CD1c-positive myeloid dendritic cell (primary cell): ENCODE measurements around the gene SPTLC2.
"Not testable (repeated sequence)": the region's sequence is repeated elsewhere in the genome, so short reads cannot be mapped to it uniquely, and the experiment has no call there.

ENCODE experiments used
- DNase-seq: peaks from one replicate; pipeline ENCODE4 v3.0.0-alpha.2; 2016; ENCODE audit errors: extremely low spot score

Gene SPTLC2, protein sequence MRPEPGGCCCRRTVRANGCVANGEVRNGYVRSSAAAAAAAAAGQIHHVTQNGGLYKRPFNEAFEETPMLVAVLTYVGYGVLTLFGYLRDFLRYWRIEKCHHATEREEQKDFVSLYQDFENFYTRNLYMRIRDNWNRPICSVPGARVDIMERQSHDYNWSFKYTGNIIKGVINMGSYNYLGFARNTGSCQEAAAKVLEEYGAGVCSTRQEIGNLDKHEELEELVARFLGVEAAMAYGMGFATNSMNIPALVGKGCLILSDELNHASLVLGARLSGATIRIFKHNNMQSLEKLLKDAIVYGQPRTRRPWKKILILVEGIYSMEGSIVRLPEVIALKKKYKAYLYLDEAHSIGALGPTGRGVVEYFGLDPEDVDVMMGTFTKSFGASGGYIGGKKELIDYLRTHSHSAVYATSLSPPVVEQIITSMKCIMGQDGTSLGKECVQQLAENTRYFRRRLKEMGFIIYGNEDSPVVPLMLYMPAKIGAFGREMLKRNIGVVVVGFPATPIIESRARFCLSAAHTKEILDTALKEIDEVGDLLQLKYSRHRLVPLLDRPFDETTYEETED

GRCh38 chr14:77616454-77617229, at the start of gene SPTLC2:
Gene SPTLC2, minus strand, starts transcription at chr14:77616637. Its CDS starts 58 bp downstream, at chr14:77616579.
- peak; percentile 97 for DNase-seq

GRCh38 chr14:77663293-77663692, 46.9 kb upstream of the SPTLC2 start:
- DNase-seq, result no peak

GRCh38 chr14:77661562-77661961, 45.1 kb upstream of the SPTLC2 start:
- DNase-seq, result not testable (repeated sequence)

- no peak for DNase-seq
Measured at GRCh38 chr14:77660754-77661153, 44.3 kb upstream of the SPTLC2 start.

GRCh38 chr14:77659831-77660230, 43.4 kb upstream of the SPTLC2 start:
- DNase-seq, result peak; percentile 79

DNA sequence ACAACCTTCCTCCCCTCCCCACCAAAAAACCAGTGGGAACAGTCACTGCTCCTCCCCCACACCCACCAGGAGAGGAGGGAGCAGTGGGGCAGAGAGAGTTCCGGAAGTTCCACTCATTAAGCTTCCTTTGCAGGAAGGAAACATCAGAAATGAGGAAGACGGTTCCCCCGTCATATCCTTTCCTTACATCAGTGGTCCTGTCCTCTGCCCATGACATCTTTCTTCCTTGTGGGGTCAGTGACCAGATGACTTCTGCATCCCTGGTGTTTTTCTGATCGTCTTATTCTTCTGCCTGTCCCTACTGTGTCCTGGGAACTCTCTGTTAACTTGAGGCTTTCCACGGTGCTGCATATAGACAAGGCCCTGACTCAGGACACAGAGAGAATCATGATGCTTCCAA, 40.8 kb upstream of the SPTLC2 start:
- DNase-seq, result peak; percentile 51

DNA sequence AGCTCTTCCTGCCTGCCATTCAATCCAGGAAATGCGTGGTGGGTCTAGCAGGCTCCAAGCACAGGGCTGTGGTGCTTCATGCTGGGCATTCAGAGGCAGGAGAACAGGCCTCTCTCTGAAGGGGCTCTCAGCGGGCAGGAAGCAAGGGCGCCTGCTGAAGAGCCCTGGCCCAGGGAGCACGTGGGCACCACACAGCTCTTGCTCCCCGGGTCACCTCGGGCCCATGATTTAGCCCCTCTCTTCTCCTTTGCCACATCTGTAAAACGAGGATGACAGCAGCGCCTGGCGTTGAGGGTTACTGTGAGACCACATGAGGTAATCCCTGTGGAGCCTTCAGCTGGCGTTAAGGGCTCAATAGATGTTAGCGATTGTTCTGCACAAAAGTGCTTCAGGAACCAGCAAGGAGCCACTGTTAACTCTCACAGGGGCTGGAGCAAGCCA, 37.6 kb upstream of the SPTLC2 start:
- DNase-seq, result no peak

- no peak for DNase-seq
Measured at GRCh38 chr14:77649326-77649725, 32.9 kb upstream of the SPTLC2 start.

GRCh38 chr14:77648520-77649200, 32.2 kb upstream of the SPTLC2 start:
- no peak for DNase-seq

DNA sequence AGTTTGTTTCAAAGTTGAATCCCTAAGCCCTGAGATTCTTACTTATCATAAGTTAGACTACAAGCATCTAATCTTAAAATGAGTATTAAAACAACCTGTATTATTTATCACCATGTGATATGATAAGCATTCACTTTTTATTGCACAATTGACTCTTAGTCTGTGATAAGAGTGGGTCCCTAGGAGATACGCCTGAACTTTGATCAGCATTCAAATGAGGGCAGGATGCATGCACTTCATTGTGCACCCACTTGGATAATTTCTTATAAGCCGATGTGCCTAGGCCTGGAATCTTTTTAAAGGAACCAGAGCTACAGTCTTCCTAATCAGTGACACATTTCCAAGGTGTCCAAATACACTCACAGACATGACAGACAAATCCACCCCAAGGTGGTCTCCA, 31.4 kb upstream of the SPTLC2 start:
- no peak for DNase-seq

DNA sequence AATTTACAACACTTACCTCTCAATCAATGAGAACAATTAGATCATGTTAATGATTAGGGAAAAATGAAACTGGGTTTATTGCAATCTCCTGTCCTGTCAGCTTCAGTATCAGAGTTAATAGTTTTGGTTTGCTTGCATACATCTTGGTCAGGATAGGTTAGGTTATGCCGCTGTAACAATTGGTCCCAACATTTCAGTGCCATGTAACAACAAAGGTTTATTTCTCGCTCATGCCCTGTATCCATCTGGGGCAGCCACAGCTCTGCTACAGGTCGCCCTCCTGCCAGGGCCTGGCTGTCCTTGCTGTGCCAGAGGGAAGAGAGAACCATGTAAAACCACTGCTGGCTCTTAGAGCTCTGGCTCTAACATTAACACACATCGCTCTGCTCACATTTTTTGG, 30.5 kb upstream of the SPTLC2 start:
- no peak for DNase-seq

GRCh38 chr14:77645520-77646230, 29.2 kb upstream of the SPTLC2 start:
- DNase-seq, result no peak

- no peak for DNase-seq
Measured at GRCh38 chr14:77642407-77642806, 26.0 kb upstream of the SPTLC2 start.

DNA sequence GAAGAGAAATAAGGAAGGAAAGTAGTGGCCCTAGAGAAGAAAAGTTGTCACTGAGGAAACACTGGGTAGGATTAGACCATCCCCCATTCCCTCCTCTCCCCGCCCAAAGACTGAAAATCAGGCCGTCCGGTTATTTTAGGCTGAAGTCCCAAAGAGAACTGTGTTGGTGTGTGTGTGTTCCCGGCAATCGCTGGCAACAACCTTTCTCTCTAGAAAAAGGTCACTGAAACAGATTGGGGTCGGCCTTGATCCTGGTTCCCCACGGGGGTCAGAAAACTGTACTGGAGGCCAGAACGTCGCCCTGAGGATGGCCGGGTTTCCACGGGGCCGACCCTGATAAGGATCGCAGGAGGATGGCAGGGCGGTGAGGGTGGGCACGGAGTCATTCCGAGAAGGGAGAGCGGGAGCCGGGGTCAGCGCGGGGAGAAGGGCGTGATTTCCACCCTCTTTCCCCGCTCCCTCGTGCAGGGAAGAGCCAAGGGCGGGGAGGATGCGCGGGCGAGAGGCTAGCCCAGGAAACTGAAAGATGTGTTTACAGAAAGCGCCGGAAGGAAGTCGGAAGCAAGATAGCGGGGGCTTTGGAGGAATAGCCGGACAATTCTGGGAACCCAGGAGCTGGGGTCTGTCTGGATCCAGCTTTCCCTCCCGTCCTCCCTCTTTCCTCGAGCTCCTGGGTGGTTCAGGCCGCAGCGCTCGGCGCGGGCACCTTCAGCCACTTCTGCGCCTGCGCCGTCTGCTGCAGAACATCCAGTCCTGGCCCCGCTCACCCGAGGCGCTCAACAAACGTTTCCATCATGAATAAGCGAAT, 25.3 kb upstream of the SPTLC2 start:
- peak; percentile 61 for DNase-seq

GRCh38 chr14:77640756-77641533, 24.5 kb upstream of the SPTLC2 start:
- peak; percentile 8 for DNase-seq

DNA sequence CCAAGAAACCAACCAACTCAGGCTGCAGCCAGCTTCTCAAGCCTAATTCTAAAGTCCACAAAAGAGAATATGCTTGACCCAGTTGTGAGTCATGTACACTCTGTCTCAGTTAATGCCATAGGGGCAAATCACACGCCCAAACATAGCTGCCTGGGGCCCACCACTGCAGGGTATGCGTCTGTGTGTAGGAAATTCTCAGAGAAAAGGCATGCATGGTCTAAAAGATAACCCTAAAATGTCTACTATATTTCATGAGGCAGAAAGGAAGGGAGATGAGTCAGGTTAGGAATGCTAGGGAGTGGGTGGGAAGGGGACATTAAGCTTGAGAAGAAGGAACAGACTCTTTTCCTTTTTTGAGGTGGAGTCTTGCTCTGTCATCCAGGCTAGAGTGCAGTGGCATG, 22.3 kb upstream of the SPTLC2 start:
- peak; percentile 26 for DNase-seq

DNA sequence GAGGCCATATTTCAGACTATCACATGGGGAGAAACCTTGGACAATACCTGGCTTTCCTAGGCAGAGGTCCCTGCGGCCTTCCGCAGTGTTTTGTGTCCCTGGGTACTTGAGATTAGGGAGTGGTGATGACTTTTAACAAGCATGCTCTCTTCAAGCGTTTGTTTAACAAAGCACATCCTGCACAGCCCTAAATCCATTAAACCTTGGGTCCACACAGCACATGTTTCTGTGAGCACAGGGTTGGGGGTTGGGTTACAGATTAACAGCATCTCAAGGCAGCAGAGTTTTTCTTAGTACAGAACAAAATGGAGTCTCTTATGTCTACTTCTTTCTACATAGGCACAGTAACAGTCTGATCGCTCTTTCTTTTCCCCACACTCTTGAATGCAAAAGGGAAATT, 19.4 kb upstream of the SPTLC2 start:
- not testable (repeated sequence) for DNase-seq

DNA sequence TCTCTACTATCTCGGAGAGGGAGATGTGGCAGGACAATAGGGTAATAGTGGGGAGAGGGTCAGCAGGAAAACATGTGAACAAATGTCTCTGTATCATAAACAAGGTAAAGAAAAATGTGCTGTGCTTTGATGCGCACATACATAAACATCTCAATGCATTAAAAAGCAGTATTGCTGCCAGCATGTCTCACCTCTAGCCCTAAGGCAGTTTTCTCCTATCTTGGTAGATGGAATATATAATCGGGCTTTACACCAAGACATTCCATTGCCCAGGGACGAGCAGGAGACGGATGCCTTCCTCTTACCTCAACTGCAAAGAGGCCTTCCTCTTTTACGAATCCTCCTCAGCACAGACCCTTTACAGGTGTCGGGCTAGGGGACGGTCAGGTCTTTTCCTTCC, 19.0 kb upstream of the SPTLC2 start:
- DNase-seq, result not testable (repeated sequence)

- DNase-seq, result no peak
Measured at GRCh38 chr14:77630111-77630510, 13.7 kb upstream of the SPTLC2 start.

- no peak for DNase-seq
Measured at GRCh38 chr14:77625360-77625759, 8.9 kb upstream of the SPTLC2 start.
